Endodermal cell (in vitro differentiated cells): ENCODE measurements around the gene SUGCT. TPM values are rescaled to one million over a fixed set of nuclear protein-coding genes. Genes with fewer than 3 reads are reported as not detected.

Source experiments
- DNase-seq: peaks from one replicate; pipeline ENCODE4 v3.0.0-alpha.2; 2017
- H3K27ac ChIP-seq: 2 replicates; pipeline ENCODE4 v1.5.1; 2013; ENCODE audit warnings: mild to moderate bottlenecking, low read depth, low read length, moderate library complexity
- H3K27me3 ChIP-seq: 2 replicates; pipeline ENCODE4 v1.6.1; 2013; ENCODE audit warnings: mild to moderate bottlenecking, low read length, moderate library complexity; ENCODE audit not compliant: insufficient read depth, control insufficient read depth, poor library complexity, severe bottlenecking
- H3K36me3 ChIP-seq: 2 replicates; pipeline ENCODE4 v1.7.0; 2013; ENCODE audit warnings: mild to moderate bottlenecking, low read length, moderate library complexity; ENCODE audit not compliant: control insufficient read depth, insufficient read depth
- H3K4me1 ChIP-seq: one replicate; pipeline ENCODE4 v1.7.0; 2013; ENCODE audit warnings: low read length; ENCODE audit not compliant: control insufficient read depth, insufficient read depth
- H3K4me3 ChIP-seq: 2 replicates; pipeline ENCODE4 v1.5.1; 2013; ENCODE audit warnings: mild to moderate bottlenecking, low read length, moderate library complexity
- H3K9ac ChIP-seq: 2 replicates; pipeline ENCODE4 v1.6.1; 2013; ENCODE audit warnings: mild to moderate bottlenecking, low read length, moderate library complexity; ENCODE audit not compliant: poor library complexity, severe bottlenecking; ENCODE audit errors: extremely low read depth
- H3K9me3 ChIP-seq: 2 replicates; pipeline ENCODE4 v1.6.1; 2013; ENCODE audit warnings: mild to moderate bottlenecking, low read length, moderate library complexity; ENCODE audit not compliant: control insufficient read depth
- H3K27ac Mint-ChIP-seq: 2 replicates; pipeline ENCODE4 v1.8.0; 2020; ENCODE audit warnings: mixed read lengths
- H3K27me3 Mint-ChIP-seq: 2 replicates; pipeline ENCODE4 v1.8.0; 2021; ENCODE audit warnings: mild to moderate bottlenecking, mixed read lengths; ENCODE audit not compliant: insufficient read depth
- H3K36me3 Mint-ChIP-seq: 2 replicates; pipeline ENCODE4 v1.8.0; 2020; ENCODE audit warnings: low read depth, mixed read lengths
- H3K4me1 Mint-ChIP-seq: 2 replicates; pipeline ENCODE4 v1.8.0; 2020; ENCODE audit warnings: mixed read lengths
- H3K4me3 Mint-ChIP-seq: 2 replicates; pipeline ENCODE4 v1.8.0; 2020; ENCODE audit warnings: mild to moderate bottlenecking, moderate library complexity, mixed read lengths
- H3K9me3 Mint-ChIP-seq: 2 replicates; pipeline ENCODE4 v1.8.0; 2020; ENCODE audit warnings: mild to moderate bottlenecking, mixed read lengths
- WGBS, 2 experiments: methylation state at CpG; one replicate each; pipeline versions ENCODE4 v1.1.5 to v1.1.7; 2013; ENCODE audit warnings: missing lambda C conversion rate in 2 of 2, mixed read lengths in 1 of 2; ENCODE audit not compliant: insufficient coverage in 1 of 2, insufficient read length in 1 of 2; 5-methylcytosine and 5-hydroxymethylcytosine counted together
- total RNA-seq, 2 donors: library from RNA; stranded (reverse); fragmentation: NEBNext Ultra II Directional in 1 of 2; extraction: Animal tissue kit (Norgen Biotek cat#: 25700) in 1 of 2; gene quantifications; 2 replicates in 1 of 2; 3 replicates in 1 of 2; pipeline ENCODE4 v1.2.1, GENCODE V29; 2021
- TF ChIP-seq, protein P1 (sequence below): fragments of 200-600 bp; sonication (generic); conservative IDR thresholded peaks from 2 replicates; pipeline ENCODE4 v1.5.0; 2021; ENCODE audit warnings: antibody characterized with exemption, mild to moderate bottlenecking

SUGCT gene
- total RNA-seq, 2 donors from 2014 or later = 3.6 to 3.9 TPM

- no peak overlapping the region for H3K27ac ChIP-seq
- no peaks in the 10 kb centered on the region for H3K4me1 ChIP-seq
- no peaks in the 10 kb centered on the region for H3K9me3 ChIP-seq
- DNase-seq = no peak
- TF ChIP-seq, protein P1, sequence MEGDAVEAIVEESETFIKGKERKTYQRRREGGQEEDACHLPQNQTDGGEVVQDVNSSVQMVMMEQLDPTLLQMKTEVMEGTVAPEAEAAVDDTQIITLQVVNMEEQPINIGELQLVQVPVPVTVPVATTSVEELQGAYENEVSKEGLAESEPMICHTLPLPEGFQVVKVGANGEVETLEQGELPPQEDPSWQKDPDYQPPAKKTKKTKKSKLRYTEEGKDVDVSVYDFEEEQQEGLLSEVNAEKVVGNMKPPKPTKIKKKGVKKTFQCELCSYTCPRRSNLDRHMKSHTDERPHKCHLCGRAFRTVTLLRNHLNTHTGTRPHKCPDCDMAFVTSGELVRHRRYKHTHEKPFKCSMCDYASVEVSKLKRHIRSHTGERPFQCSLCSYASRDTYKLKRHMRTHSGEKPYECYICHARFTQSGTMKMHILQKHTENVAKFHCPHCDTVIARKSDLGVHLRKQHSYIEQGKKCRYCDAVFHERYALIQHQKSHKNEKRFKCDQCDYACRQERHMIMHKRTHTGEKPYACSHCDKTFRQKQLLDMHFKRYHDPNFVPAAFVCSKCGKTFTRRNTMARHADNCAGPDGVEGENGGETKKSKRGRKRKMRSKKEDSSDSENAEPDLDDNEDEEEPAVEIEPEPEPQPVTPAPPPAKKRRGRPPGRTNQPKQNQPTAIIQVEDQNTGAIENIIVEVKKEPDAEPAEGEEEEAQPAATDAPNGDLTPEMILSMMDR = no peak
- H3K27me3 Mint-ChIP-seq = no peaks in the 10 kb centered on the region
- H3K4me3 Mint-ChIP-seq = no peak overlapping the region
- H3K4me3 ChIP-seq = no peak overlapping the region
- H3K27ac Mint-ChIP-seq = no peak overlapping the region
- no peaks in the 10 kb centered on the region for H3K9me3 Mint-ChIP-seq
- WGBS, 2 experiments = 92% methylated on average over 6 of the region's 6 CpGs; no CpG with 5 or more reads in 1 of the 2 experiments
- no peaks in the 10 kb centered on the region for H3K4me1 Mint-ChIP-seq
- H3K9ac ChIP-seq = no peak overlapping the region
- H3K36me3 Mint-ChIP-seq = no peaks in the 10 kb centered on the region
- no peaks in the 10 kb centered on the region for H3K36me3 ChIP-seq
- no peaks in the 10 kb centered on the region for H3K27me3 ChIP-seq
These were observed 409.5 kb downstream of the SUGCT start for GRCh38 chr7:40544221-40544723.

DNA sequence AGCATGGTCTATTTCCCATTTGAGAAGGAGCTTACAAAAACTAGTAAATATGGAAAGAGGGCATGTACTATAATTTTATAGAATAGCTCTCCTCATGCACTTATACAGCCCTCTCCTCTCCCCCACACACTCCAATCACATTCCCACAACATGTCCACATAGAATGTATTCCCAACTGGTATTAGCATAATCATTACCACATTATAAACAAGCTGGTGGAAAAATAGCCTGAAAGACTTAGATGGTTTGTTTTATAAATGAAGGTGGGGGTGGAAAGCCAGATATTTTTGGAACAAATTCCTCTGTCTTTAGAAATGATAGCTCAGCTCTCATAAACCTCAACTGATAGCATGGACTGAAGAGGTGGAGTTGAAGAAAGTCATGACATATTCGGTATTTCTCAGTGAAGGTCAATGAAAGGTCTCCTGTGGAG, 410.1 kb downstream of the SUGCT start:
- no peak overlapping the region for H3K4me3 Mint-ChIP-seq
- TF ChIP-seq, protein P1 = no peak
- 96 to 100% methylated on average over 1 of the region's 1 CpG for WGBS, 2 experiments
- H3K36me3 Mint-ChIP-seq = no peaks in the 10 kb centered on the region
- no peaks in the 10 kb centered on the region for H3K9me3 ChIP-seq
- H3K4me1 ChIP-seq = peaks cover 2% of the 10 kb centered on the region
- no peak for DNase-seq
- H3K27me3 Mint-ChIP-seq = no peaks in the 10 kb centered on the region
- H3K4me3 ChIP-seq = no peak overlapping the region
- no peaks in the 10 kb centered on the region for H3K36me3 ChIP-seq
- no peaks in the 10 kb centered on the region for H3K27me3 ChIP-seq
- no peaks in the 10 kb centered on the region for H3K4me1 Mint-ChIP-seq
- H3K27ac ChIP-seq = no peak overlapping the region
- no peak overlapping the region for H3K27ac Mint-ChIP-seq
- no peak overlapping the region for H3K9ac ChIP-seq
- H3K9me3 Mint-ChIP-seq = no peaks in the 10 kb centered on the region

DNA sequence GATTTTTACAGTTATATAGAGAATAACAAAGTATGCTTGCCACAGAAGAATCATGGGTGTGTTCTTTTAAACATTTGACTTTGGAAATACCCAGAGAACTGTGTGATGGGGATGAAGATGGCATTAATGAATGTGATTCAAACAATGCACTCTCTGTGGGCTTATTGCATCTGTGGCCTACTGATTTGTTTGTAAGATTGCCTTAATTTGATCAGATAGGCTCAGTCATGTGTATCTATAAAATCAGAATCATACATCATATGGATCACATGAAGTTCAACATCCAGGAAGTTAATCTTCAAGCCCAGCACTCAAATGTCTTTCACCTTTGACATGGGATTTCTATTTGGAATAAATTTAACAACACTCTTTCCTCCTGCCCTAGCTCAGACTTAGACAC, 410.9 kb downstream of the SUGCT start:
- Histone ChIP-seq H3K36me3 (no peaks in the 10 kb centered on the region), H3K27ac (no peak overlapping the region), H3K9ac (no peak overlapping the region), H3K27me3 (no peaks in the 10 kb centered on the region), H3K9me3 (no peaks in the 10 kb centered on the region), H3K4me1 (peaks cover 4% of the 10 kb centered on the region), H3K4me3 (no peak overlapping the region)
- Mint-ChIP-seq H3K36me3 (no peaks in the 10 kb centered on the region), H3K9me3 (no peaks in the 10 kb centered on the region), H3K27me3 (no peaks in the 10 kb centered on the region), H3K4me3 (no peak overlapping the region), H3K27ac (no peak overlapping the region), H3K4me1 (no peaks in the 10 kb centered on the region)
- DNase-seq = no peak
- TF ChIP-seq, protein P1 = no peak
